Dermis microvascular lymphatic vessel endothelial cell (primary cell): ENCODE measurements around the gene GRIN3A. TPM values are rescaled to one million over a fixed set of nuclear protein-coding genes. Genes with fewer than 3 reads are reported as not detected.
"Not testable (repeated sequence)": the region's sequence is repeated elsewhere in the genome, so short reads cannot be mapped to it uniquely, and the experiment has no call there.

ENCODE experiments used
- DNase-seq, 2 donors: peaks; one replicate each; pipeline versions ENCODE4 v3.0.0 to v3.0.0-alpha.2; 2010; ENCODE audit warnings: low read depth in 2 of 2
- total RNA-seq: library from RNA; depleted of rRNA; stranded (reverse); fragments of >200 nt; gene quantifications from 2 replicates; pipeline ENCODE4 v1.2.1, GENCODE V29; 2014

Gene GRIN3A
- total RNA-seq, 1 donor from 2014 or later = not detected

DNA sequence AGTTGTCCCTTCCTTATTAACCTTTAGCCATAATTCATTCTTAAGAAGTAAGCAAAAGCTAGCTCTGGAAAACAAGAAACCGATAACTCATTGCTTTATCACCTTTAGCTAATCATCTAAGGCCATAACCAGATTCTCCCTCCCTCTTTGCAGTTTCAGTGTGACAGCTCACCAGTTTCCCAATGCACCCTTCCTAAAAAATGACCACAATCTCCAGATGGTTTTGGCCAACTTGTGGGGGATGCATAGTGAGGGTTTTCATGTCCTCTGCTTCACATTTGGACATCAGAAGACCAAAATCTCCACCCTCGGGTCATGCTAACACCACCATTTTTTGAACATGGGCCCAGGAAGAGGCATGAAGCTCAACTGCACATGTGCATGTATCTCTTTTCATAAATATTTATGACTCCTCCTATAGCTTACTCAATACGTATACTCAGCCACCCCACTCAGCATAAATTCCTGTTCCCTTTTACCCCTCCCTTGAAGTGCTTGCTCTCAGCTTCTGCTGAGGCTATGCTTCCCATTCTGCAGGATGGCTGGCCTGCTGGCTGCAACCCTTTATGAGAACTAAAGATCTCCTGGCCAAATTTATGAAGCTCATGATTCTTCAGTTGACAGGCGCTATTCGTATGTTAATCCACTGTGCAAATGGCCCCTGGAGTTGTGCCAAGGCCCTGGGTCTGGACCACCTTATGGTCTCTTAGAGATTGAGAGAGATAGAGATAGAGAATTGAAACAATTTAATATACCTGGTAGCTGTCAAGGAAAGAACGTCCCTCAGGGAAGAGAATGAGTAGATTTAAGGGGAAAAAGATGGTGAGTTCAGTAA lies 158.5 kb downstream of the GRIN3A start:
- DNase-seq = no peak

DNA sequence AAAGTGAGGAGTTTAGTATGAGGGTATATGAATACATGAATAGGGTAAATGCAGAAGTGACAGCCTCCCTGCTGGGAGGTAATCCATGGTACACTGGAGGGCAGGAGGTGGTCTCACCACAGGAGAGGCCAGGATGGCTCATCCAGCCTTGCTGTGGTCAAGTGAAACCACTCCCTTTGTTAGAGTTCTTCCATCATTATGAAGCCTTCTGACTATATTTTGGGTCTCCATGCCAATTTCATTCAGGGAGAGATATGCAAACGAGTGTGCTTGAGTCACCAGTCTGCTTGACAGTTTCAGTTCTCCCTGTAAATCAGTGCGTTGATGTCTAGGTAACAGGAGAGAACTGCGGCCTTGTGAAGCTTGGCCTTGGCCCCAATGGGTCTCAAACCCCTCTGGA lies 160.1 kb downstream of the GRIN3A start:
- DNase-seq = no peak

DNA sequence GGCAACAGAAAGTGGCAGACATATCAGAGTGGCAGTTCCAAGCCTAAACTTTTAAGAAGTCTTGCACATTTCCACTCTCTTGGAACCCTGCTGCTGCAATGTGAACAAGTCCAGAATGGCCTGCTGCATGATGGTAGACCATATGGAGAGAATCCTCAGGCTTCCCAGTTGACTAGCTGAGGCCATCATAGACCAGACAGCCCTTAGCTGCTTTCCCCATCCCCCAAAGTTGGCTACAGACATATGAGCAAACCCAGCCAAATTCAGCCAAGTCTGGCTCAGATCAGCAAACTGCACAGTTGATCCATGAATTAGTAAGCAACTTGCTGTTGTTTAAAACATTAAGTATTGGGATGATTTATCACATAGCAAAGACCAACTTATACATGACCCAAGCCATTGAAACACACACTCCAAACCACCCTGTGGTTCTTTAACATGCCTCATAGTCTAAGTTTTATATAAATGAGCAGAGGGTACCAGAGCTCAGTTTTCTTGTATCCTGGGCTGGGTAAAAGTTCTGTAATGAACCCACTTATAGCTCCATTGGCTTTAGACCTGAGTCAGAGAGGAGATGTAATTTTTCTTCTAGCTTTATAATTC lies 163.6 kb downstream of the GRIN3A start:
- DNase-seq = no peak

DNA sequence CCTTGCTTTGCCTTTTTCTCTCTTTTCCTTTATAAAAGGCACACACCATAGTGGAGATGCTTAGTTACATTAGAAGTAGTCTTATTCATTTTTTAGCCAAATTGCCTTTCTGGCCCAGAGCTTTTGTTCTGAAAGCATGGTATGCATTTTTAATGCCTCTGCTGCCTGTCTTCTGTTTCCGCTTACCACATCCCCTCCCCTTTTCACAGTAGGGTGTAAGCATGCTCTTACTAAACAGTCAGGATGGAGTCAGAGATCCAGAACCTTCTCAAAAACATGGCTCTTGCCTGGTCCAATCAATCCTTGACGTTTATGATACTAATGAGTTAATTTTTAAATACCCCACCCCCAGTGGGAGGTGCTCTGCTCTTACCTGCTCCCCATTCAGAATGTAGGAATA lies 166.1 kb downstream of the GRIN3A start:
- DNase-seq = no peak

DNA sequence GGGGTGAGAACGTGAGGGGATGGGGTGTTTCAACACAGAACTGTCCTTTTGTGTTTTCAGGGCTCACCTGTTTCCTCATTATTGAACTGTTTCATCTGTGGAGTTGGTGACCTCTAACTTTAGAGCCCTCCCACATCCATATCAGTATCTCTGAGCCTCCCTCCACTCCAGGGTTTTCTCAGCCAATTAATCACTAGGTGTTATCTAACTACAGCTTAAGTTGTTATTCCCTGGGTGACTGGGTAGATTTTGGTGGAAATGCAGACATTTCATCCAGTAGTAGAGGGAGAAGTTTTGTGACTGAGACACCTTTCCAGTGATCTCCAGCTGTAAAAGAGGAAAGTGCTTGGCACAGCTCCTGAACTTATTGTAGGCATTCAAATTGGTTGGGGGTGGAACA lies 167.3 kb downstream of the GRIN3A start:
- DNase-seq = no peak

DNA sequence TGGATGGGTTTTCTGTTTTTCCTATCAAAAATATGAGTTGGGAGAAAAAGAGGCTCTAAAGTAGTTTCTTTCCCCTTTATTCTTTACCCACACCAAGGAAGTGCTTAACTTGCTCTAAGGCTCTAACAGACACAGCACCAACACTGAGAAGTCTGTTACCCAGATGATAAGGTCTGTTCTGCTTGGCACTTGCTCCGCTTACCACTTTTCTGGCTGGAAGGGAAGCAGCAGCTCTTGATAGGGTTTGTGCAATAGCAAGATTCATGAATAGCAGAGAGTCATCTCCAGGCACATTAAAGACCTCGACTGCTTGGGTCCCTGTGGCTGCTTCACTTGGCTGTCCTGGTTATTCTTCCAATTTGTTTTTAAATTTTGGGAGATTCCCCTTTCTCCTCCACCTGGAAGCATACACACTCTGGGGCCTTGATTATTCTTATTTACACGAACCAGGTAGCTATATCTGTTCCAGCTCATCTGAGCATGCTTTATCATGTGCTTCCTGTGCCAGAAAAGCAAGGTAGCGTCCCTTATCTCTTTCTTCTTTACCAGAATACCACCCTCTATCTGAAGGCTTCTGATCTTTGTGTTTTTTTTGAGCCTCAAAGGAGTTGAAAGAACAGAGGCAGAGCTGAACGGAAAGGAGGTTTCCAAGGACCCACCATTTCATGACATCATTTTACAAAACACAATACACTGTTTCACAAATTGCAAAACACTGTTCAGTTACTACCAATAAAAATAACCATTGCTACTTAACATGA lies 168.5 kb downstream of the GRIN3A start:
- no peak for DNase-seq

DNA sequence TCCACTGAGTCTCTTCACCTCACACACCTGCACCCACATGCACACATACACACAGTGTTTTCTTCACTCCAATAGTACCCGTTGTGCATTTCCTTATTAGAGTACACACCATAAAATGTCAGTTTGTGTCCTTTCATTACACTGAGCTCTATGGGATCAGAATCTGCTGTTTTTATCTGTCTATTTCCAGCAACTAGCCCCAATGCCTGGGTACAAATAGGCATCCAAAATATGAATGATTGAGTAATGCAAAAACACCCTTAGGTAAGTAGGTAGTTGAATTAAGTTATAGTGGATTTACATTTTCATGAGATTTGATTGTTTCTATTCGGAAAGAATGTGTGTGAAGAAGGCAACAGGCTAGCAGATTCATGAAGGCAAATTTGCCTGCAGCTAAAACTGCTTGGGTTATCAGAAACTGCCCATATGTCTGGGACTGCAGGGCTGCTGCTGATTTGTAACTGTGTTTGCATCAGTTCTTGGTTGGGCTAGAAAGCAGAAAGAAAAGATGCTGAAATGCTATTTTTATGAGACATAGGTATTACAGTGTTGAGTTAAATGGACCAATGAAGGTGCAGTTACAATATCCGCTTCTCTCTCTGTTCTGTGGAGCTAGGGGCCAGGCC lies 170.6 kb downstream of the GRIN3A start:
- DNase-seq = no peak

DNA sequence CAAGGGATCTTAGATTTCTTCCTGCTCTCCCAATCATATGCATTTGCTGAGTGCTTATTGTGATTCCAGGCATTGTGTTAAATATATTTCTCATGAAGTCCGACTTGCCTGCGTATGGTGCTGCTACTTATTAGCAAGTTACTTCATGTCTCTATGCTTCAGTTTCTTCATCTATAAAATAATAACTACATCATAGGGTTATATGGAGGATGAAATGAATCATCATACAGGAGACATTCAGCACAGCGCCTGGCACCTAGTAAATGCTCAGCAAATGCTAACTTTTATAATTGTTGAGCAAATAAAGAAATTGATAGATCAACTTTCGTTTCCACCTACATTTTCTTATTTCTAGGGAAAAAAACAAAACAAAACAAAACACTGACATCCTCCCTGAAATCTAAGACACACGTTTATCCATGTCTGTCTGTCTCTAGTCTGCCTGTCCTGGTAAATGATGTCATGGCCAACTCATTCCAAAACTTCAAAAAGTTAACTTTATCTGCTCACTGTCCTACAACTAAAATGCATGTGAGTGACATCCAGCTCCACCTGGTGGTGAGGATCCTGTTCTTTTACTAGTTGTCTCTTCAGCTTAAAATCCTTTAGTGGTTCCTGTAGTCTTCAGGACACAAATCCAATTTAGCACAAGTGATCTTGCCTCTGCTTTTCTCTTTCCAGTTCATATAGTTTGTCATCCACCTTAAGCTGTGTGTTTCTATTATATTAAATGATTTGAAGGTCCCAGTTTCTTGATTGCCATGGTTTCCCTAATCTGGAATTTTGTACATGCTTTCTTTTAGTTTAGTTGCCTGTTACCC lies 171.3 kb downstream of the GRIN3A start:
- peak; percentile 58 to 59 for DNase-seq

DNA sequence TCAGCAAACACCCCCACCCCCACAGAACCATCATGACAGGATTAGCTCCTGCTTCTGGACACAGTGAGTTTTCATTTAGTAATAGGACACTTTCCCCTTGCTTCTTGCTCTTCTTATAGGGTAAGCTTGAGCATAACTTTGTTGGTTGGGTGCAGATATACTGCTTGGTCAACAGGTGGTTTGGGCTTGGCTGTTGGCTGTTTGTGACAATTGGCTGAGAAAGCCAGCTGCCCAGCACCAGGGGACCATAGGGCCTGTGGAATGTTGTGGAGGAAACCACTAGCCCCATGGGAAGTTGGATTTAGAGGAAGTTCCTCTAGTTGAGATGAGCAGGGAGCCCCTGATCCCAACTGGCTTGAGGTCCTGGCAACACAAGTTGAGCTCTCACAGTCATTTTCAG lies 174.2 kb downstream of the GRIN3A start:
- no peak for DNase-seq

DNA sequence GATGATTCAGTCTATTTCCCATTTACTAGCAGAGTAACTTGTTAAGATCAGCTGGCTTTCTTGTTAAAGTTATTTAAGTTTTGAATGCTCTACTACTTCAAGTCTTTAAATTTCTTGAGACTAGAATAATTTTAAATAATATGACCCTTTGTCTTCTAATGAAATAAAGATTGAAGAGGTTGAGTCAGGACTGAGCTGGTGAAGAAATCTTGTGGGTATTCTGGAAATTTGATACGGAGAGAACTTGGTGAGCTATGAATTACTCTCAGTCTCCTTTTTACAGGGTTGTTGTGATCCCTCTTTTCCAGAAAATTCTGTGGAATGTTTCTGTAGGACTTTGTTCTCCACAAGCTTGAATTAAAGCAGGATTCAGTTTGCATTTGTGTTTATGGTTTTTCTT lies 175.5 kb downstream of the GRIN3A start:
- DNase-seq = no peak

DNA sequence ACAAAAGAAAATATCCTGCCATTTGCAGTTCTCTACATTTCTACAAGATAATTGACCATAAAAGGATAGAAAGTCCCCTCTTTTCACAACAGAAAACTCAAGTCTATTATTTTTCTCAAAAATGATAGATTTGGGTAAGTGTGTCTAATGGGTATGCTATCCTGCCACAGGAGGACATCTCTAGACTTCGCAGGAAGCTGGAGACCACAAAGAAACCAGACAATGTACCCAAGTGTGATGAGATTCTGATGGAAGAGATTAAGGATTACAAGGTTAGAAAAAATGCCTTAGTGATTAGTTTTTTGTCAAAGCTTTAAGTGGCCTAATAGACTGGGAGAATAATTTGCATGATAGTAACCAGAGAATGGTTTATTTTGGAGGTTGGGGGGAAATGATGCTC lies 176.7 kb downstream of the GRIN3A start:
- DNase-seq = no peak

DNA sequence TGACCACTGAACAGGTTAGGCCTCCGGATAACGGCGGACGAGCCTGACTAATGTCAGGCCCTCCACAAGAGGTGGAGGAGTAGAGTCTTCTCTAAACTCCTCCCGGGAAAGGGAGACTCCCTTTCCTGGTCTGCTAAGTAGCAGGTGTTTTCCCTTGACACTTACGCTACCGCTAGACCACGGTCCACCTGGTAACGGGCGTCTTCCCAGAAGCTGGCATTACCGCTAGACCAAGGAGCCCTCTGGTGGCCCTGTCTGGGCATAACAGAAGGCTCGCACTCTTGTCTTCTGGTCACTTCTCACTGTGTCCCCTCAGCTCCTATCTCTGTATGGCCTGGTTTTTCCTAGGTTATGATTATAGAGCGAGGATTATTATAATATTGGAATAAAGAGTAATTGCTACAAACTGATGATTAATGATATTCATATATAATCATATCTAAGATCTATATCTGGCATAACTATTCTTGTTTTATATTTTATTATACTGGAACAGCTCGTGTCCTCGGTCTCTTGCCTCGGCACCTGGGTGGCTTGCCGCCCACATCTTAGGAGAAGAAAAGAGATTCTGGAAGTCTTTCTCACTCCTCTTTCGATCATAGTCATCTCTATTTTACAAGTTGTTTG lies 188.9 kb downstream of the GRIN3A start:
- not testable (repeated sequence) for DNase-seq

DNA sequence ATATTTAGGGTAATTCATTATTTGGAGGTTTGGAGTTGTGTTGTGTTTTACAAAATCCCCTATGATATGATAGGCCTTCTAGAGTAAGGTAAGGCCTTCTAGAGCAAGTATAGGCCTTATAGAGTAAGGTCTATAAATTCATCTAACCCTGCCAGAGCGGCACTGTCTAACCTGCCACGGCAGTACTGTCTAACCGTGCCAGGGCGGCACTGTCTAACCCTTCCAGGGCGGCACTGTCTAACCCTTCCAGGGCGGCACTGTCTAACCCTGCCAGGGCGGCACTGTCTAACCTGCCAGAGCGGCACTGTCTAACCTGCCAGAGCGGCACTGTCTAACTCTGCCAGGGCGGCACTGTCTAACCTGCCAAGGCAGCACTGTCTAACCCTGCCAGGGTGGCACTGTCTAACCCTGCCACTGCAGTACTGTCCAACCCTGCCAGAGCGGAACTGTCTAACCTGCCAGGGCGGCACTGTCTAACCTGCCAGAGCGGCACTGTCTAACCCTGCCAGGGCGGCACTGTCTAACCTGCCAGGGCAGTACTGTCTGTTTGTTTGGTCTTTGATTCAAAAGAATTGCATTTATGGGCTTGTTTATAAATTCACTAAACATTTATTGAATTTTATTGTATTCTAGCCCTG lies 195.2 kb downstream of the GRIN3A start:
- no peak for DNase-seq

DNA sequence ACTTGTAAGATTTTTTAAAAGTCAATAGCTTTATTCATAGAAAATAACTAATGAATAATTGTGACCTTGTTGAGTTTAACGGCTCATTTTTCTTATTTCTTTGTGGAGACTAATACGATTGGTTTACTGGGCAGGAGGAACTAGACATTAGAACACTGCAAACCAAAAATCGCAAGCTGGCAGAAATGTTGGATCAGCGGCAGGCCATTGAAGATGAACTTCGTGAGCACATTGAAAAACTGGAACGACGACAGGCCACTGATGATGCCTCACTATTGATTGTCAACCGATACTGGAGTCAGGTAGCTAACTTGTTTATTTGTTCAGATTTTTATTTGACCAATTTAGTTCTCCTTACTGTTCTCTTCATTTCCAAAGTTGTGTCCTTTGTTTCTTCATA lies 198.4 kb downstream of the GRIN3A start:
- DNase-seq = no peak

DNA sequence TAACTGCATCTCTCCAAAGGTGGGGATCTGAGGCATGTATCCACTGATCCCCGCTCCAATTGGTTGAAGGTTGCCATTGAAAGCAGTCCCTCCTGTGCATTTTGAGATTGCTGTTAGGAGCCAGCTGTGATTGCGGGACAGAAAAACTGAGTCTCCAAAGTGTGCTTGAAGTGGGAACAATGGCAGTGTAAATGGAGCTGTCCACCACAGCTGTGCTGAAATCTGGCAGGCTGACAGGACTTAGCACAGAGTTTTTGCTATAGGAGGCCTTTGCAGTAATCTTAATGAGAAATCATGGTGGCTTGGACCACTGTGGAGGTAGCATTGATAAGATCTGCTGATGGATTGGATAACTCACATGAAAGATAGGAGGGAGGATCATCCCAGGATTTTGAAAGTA lies 201.5 kb downstream of the GRIN3A start:
- peak in 1 of 2 donors; percentile 45 for DNase-seq

DNA sequence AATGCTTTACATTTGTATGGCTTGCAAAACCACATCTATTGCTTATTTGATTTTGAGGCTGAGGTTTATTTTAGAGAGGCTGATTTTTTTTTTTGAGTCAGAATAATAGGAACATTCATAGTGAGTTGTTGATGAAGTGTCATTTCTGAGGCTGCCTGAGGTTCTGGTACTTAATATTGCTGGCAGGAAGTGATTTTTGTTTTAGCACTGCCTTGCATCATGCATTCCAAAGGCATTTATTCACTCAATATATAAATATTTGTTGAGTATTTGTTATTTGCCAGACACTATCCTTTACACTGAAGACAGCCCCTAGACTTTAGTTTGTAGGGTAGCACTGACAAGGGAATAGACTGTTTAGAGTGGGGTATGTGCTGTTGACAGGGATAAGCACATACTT lies 202.1 kb downstream of the GRIN3A start:
- no peak for DNase-seq

DNA sequence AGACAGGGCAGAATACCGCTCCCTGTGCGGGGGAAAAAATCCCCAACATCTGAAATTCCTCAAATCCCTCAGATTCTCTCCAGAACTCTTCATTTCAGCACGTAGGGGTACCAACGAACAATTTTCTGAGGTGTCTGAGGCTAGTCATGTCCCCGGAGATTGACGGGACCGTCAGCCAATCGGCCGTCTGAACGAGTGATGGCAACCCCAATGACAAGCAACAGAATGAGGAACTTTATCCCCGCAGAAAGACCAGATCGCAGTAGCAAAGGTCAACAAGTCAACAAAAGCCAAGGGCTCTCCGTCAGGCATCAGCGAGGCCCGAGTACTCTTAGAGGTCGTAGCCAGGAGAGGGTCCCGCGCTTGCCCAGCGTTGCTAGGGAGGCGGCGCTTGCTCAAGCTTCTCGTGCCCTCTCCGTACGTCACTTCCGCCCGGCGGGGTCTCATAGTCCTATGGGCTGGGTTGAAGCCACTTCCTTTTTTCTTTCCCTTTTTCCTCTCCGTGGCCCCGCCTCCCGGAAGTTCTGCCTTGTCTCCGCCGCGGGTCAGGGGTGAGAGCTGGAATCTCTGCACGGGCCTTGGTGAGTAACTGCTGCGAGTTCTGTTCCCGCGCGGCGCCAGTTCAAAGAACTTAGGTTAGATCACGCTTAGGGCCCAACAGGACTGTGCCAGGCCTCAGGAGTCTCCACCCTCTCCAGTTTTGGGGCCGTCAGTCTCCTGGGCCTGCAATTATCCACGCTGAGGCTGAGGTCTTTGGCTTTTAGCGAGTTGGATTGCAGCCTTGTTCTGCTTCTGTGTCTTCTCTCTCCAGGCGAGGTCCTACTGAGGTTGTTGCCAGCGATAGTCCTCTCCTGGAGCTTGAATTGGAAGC lies 204.9 kb downstream of the GRIN3A start, which contains the start of gene RNF20:
TSS of gene RNF20 (plus strand) at position 520 of the 871 bp plus-strand sequence. CDS start 1,571 bp downstream, outside the sequence.
- peak; percentile 96 to 98 for DNase-seq

DNA sequence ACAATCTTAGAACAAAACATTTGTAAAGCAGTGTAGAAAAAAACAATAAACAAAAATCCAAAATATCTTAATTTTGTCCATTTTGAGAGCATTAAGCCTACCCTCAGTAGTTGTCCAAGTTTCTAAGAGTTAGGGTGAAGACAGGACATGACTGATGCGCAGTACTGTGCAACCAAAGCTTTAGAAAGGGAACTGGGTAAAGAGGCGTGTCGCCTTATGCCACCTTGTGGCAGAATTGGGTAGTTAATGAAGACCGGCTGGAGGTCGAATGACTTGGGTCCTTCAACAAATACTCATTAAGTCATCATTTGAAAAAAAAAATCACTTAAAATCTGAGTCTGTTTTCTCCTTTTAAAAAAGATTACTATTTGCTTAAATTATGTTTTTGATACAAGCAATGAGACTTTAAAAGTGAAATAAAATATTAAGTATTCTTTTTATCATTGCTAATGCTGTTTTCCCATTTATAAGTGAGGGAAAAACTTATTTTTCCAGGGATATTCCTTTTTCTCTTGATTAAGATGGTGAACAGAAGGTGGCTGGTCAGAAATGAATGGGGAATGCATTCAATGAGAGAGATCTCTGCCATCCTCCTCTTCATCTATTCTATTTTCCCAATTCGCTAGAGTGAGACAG lies 208.3 kb downstream of the GRIN3A start:
- DNase-seq = peak; percentile 73 to 82

DNA sequence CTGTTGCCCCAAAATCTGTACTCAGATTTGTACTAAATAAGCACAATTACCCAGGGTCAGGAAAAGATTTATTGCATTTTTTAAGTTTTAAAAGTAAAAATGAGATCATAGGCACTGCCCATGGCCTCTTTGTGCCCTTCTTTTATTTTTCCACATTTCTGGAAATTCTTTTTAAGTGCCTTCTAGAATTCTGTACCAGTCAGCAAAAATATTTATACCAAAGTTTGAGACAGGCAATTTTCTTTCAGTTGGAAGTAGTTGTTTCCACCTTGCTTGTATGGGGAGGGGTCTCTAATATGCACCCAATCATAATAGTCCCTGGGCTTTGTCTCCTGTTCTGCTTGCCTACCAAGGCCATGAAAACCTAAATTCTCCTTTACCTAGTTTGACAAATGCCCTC lies 210.4 kb downstream of the GRIN3A start:
- DNase-seq = no peak
